Stomach (tissue), 4 donors: ENCODE data around the gene PAX1.

Source experiments
- POLR2A ChIP-seq, 4 donors: fragments of 450-650 bp; IDR thresholded peaks; one replicate each; pipeline ENCODE4 v1.6.1; 2016; ENCODE audit warnings: antibody characterized with exemption in 4 of 4, control low read depth in 2 of 4, mild to moderate bottlenecking in 1 of 4, moderate library complexity in 1 of 4
- POLR2AphosphoS5 ChIP-seq, 3 donors: sonication (generic); formaldehyde crosslinking; IDR thresholded peaks; one replicate each; pipeline ENCODE4 v1.6.1; 2016; ENCODE audit warnings: antibody characterized with exemption in 3 of 3
- TF ChIP-seq, protein P1 (sequence below), 7 experiments: fragments of 450-650 bp in 4 of 7; fragments of 200-600 bp in 3 of 7; sonication (generic) in 3 of 7; IDR thresholded peaks; one replicate each; pipeline ENCODE4 v1.5.1; 2016 to 2019; ENCODE audit warnings: antibody characterized with exemption in 7 of 7, control low read depth in 2 of 7, mild to moderate bottlenecking in 1 of 7

DNA sequence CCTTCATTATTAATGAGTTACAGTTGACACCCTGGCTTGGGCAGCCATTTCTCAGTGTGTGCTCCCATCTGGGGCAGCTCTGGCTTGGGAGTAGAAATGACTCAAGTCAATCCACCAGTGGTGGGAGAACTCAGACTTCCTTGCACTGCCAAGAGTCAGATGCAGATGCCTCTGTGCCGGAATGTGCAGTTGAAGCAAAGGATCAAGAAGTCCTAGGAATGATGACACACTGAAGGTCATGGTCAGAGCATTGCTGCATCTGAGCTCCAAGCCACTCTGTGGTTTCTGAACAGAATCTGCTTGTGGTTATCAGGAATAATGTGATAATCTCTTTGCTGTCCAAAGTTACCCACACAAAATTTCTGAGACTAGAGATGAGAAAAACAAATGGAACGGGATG is 19.5 kb upstream of the PAX1 start:
- TF ChIP-seq, protein P1, sequence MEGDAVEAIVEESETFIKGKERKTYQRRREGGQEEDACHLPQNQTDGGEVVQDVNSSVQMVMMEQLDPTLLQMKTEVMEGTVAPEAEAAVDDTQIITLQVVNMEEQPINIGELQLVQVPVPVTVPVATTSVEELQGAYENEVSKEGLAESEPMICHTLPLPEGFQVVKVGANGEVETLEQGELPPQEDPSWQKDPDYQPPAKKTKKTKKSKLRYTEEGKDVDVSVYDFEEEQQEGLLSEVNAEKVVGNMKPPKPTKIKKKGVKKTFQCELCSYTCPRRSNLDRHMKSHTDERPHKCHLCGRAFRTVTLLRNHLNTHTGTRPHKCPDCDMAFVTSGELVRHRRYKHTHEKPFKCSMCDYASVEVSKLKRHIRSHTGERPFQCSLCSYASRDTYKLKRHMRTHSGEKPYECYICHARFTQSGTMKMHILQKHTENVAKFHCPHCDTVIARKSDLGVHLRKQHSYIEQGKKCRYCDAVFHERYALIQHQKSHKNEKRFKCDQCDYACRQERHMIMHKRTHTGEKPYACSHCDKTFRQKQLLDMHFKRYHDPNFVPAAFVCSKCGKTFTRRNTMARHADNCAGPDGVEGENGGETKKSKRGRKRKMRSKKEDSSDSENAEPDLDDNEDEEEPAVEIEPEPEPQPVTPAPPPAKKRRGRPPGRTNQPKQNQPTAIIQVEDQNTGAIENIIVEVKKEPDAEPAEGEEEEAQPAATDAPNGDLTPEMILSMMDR (IDR thresholded peaks at IDR 0.05), result no peak
- TF ChIP-seq POLR2A (IDR thresholded peaks at IDR 0.05) (no peak), POLR2AphosphoS5 (IDR thresholded peaks at IDR 0.05) (no peak)
